GM21423 (cell line): ENCODE data around the gene LAMB1.
"Not testable (repeated sequence)": the region's sequence is repeated elsewhere in the genome, so short reads cannot be mapped to it uniquely, and the experiment has no call there.

ENCODE experiments used
- ATAC-seq: cut with Tn5 transposase; IDR thresholded peaks from one replicate; pipeline ENCODE4 v1.9.1; 2021; ENCODE audit warnings: mild to moderate bottlenecking, moderate library complexity; ENCODE audit not compliant: unreplicated experiment

The LAMB1 gene

GRCh38 chr7:107922886-107923285 lies 80.1 kb downstream of the LAMB1 start:
- ATAC-seq: no peak

- not testable (repeated sequence) for ATAC-seq
Observed at GRCh38 chr7:107921826-107922225, 81.1 kb downstream of the LAMB1 start.

DNA sequence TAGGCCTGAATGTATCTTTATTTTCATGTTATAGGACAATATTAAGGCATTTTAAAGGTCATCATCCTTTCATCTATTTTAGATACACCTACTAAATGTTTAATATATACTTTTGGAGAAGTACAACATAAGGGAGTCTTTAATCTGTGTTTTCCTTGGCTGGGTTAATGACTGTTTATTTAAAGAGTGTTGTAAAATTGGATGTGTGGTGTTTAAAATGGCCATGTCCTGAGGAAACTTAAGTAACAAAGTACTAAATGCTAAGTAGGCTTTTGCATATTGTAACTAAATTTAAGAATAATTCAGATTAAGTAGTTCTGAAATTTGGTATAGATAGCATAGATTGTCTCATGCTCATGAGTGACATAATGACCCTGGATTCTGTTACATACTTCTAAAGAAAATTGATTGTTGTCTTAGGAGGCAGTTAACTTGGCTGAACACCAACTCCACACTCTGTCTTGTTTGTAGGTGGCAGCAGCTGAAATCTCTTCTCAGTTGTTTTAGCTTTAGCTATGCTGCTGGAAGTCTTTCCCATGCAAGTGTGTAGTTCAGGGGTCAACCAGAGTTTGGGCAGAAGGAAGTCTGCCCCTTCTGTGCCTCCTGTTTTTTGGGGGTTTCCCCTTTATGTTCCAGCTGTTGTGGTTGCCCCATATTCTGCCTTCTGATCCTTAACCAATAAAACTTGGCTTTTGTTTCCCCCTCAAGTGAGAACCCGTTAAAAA lies 82.8 kb downstream of the LAMB1 start:
- ATAC-seq: no peak

DNA sequence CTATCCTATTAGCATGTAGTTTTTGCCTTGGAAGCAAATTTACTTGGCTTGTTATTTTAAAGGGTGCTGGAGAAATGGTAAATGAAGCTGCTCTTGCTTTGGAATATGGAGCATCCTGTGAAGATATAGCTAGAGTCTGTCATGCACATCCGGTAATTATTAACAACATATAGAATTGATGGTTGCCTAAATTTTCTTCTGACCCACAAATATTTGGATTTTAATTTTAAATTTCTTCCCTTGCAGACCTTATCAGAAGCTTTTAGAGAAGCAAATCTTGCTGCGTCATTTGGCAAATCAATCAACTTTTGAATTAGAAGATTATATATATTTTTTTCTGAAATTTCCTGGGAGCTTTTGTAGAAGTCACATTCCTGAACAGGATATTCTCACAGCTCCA lies 84.0 kb downstream of the LAMB1 start:
- no peak for ATAC-seq

GRCh38 chr7:107917763-107918651 lies 85.0 kb downstream of the LAMB1 start:
- peak; percentile 85 for ATAC-seq

- no peak for ATAC-seq
Observed at GRCh38 chr7:107915541-107915940, 87.4 kb downstream of the LAMB1 start.

DNA sequence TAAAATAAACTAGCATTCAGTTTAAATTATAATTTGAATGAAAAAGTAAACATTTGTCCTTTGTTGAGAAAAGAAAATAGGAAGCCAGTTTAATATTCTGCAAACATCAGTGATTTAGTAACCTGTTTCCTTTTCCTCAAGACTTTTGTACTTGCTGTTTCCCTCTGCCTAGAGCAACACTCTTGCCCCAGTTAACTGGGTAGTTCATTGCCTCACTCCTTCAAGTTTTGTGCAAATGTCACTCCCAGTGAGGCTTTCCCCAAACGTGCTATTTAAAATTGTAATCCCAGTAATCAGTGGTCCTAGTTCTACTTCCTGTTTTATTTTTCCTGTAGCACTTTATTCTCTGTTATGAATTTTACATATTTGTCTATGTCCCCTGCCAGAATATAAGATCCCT lies 88.1 kb downstream of the LAMB1 start:
- no peak for ATAC-seq

GRCh38 chr7:107913851-107914250 lies 89.1 kb downstream of the LAMB1 start:
- no peak for ATAC-seq

GRCh38 chr7:107911981-107912380 lies 91.0 kb downstream of the LAMB1 start:
- no peak for ATAC-seq

DNA sequence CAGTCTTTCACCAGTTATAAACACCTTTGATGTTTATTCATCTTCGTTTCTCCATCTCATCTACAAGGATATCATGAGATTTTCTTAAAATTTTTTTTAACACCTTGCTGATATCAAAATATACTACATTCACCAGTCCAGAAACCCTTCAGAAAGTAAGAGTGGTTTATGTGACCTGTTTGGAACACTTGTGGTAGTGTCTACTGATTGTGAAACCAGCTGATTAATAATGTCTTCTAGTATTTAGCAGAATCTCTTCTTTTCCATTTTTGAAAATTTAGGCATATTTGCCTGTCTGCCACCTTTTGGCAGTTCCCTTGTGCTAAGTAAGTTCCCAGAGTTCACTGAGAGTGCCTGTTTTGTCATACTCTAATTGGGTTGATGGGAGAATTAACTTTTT lies 93.5 kb downstream of the LAMB1 start:
- ATAC-seq: no peak

- no peak for ATAC-seq
Observed at GRCh38 chr7:107907790-107908189, 95.2 kb downstream of the LAMB1 start.

GRCh38 chr7:107902381-107902780 lies 100.6 kb downstream of the LAMB1 start:
- ATAC-seq: no peak

- ATAC-seq: no peak
Observed at GRCh38 chr7:107900496-107901015, 102.4 kb downstream of the LAMB1 start.

GRCh38 chr7:107898997-107899594 lies 103.9 kb downstream of the LAMB1 start:
- no peak for ATAC-seq

- not testable (repeated sequence) for ATAC-seq
Observed at GRCh38 chr7:107892367-107892741, 110.6 kb downstream of the LAMB1 start.

DNA sequence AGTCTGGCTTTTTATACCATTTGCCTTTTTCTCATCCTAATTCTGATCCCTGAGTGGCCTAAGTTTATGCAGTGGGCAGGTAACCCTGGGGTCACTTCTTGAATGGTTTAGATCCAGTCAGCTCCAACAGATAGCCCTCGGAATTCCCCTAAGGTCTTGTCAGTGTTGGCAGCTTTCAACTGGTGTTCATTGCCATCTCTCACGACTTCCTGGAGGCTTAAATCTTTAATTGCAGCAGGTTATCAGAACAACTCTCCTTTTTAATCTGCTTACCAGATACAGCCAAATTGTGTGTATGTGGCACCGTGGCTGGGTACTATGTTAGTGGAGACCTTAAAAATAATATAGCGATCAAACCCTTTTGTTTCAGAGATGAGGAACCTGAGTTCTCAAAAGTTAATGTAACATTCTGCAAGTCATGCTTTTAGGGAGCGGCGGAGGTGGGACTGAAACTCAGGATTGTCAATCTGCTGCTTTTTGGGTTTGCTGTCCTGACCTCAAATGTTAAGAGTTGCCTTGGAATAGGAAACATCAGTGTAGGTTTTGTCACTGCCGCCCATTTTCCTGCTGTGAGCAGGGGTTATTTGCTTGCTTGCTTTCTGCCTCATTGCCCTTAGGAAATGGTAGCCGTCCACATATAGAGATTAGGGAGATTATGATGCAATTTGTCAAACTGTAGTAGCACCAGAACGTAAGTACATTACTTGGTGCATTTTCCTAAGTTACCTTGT lies 111.2 kb downstream of the LAMB1 start:
- ATAC-seq: peak; percentile 23

DNA sequence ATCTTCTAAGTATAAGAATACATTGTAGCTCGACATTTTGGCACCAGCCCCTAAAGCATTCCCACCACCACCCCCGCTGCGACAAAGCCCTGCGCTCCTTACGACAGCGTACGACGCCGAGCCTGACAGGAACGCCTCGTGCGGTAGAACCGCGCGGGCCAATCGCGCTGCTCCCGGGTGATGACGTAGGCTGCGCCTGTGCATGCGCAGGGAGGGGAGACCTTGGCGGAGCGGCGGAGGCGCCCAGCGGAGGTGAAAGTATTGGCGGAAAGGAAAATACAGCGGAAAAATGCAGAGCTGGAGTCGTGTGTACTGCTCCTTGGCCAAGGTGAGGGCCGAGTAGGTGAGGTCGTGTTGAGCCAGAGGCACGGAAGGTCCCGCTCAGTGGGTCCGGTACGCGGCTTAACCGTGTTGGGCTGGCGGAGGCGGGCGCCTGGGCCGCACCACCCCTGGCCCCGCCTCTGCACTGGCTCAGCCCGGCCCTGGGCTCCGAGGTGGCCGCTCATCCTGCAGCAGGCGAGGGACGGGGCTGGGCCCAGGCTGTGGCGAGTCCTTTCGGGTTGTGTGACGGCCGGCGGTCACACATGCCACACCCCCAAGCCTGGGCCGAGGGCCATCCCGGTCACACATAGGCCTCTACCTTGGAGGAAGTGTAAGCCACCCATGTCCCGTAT lies 111.9 kb downstream of the LAMB1 start, which contains the start of gene DLD:
TSS of gene DLD (plus strand) at position 222 of the 674 bp plus-strand sequence. CDS start at position 290, 68 bp downstream.
- ATAC-seq: peak; percentile 98

GRCh38 chr7:107890493-107890961 lies 112.4 kb downstream of the LAMB1 start:
- peak; percentile 1 for ATAC-seq

- ATAC-seq: no peak
Observed at GRCh38 chr7:107889992-107890391, 113.0 kb downstream of the LAMB1 start.

GRCh38 chr7:107887827-107888226 lies 115.1 kb downstream of the LAMB1 start:
- ATAC-seq: not testable (repeated sequence)
